Stimulated activated CD8-positive, alpha-beta memory T cell treated with anti-CD3 and anti-CD28 coated beads, Interleukin-7, amount 100 ng/mL, for 24 hours (primary cell): ENCODE measurements around the gene ZC3H7A.

Experiments
- DNase-seq: peaks from one replicate; pipeline ENCODE4 v3.0.0-alpha.2; 2020; ENCODE audit warnings: low read depth

ZC3H7A gene

GRCh38 chr16:11735787-11736186 is 61.3 kb downstream of the ZC3H7A start:
- no peak for DNase-seq

GRCh38 chr16:11734653-11735043 is 62.4 kb downstream of the ZC3H7A start:
- DNase-seq, result no peak

GRCh38 chr16:11734025-11734652 is 62.9 kb downstream of the ZC3H7A start:
- no peak for DNase-seq

GRCh38 chr16:11731222-11731621 is 65.8 kb downstream of the ZC3H7A start:
- DNase-seq, result no peak

DNA sequence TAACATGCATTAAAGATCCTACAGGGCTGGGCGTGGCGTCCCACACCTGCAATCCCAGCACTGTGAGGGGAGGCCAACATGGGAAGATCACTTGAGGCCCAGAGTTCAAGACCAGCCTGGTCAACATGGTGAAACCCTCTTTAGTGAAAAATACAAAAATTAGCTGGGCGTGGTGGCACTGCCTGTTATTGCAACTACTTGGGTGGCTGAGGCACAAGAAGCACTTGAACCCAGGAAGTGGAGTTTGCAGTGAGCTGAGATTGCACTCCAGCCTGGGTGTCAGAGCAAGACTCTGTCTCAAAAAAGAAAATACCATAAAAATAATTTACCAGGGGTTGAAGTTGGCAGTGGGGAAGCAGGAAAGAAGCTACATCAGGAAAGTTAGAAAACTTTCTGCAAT is 67.3 kb downstream of the ZC3H7A start:
- DNase-seq, result no peak

- no peak for DNase-seq
Measured at GRCh38 chr16:11727796-11728543, 69.1 kb downstream of the ZC3H7A start.

DNA sequence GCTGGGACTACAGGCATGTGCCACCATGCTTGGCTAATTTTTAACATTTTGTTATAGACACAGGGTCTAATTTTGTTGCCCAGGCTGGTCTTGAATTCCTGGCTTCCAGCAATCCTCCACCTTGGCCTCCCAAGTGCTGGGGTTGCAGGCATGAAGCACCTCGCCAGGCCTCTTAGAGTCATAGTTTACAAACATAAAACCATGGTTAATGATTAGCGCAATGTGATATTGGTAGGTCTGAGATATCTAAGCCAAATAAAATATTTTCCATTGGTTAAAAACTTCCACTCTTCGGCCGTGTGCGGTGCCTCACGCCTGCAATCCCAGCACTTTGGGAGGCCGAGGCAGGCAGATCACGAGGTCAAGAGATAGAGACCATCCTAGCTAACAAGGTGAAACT is 71.0 kb downstream of the ZC3H7A start:
- DNase-seq, result no peak

GRCh38 chr16:11725457-11725856 is 71.6 kb downstream of the ZC3H7A start:
- DNase-seq, result no peak

DNA sequence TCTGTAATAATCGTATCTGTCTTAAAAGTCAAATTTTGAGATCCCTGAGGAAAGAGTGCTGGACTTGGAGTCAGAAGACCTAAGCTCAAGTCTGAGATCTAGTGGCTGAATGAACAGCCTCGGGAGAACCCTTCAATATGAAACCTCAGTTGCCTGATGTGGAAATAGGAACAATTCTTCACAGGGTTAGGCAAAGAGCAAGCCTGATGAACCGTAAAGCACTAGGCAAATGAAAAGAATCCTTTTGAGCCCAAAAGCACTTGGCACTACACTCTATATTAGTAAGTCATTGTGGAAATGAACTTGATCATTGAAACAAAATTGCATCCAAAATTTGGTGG is 74.6 kb downstream of the ZC3H7A start:
- DNase-seq, result no peak

DNA sequence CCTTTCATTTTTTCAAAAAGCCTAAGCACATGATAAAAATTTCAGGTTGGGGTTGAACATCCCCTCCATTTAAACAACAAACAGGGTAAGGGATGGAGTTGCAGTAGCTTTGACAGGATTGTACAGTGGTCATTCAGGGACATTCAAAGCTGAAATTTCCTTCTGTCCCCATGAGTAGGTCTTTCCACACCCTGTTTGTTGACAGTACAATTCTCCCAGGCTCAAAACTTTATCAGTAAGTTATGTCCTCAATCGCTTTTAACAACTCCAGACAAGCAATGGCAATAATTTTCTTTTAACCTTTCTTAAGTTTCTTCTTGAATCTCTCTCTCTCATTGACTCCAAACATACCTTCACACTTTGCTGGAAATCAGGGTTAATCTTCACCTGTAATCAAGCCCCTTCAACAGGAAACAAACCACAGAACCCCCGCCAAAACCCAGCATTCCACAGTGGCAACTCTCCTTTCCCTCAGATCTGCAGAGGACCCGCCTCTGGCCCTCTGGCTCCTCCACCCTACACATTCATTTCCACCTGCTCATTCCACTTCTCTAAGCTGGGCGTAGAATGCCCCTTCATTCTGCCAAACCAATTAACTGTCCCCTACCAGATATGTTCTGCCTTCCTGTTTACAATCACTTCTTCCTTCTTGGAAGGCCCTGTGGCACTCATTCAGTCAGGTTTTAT is 75.1 kb downstream of the ZC3H7A start:
- no peak for DNase-seq

GRCh38 chr16:11719762-11720161 is 77.3 kb downstream of the ZC3H7A start:
- no peak for DNase-seq

- DNase-seq, result no peak
Measured at GRCh38 chr16:11719171-11719570, 77.9 kb downstream of the ZC3H7A start.

- DNase-seq, result no peak
Measured at GRCh38 chr16:11717811-11718210, 79.2 kb downstream of the ZC3H7A start.

- no peak for DNase-seq
Measured at GRCh38 chr16:11716336-11716735, 80.7 kb downstream of the ZC3H7A start.

DNA sequence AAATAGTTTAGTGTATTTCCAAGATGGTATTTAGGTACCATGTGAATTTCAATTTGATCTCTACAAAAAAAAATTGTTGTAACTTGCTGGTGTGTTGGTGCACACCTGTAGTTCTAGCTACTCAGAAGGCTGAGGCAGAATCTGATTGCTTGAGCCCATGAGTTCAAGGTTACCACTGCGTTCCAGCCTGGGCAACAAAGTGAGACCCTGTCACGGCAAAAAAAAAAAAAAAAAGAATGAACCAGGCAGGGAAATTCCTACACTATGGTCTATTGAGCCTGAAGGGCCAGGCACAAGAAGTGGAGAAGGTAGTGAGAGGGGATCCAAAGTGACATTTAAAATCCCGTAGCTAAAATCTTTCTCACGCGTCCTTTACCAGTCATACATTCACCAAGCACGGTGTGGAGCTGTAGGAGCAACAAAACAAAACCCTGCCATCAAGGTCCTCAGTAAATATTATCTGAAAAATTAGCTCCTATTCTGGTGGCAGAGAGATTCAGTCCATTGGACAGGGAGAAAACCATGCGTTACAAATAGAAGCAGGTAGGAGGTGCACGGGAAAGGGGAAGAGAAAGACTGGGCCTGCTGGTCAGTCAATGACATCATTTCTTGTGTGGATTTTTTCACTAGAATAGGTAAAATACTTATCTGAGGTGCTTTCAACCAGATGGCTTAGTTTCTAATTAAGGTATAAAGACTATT is 81.7 kb downstream of the ZC3H7A start:
- DNase-seq, result no peak

- DNase-seq, result no peak
Measured at GRCh38 chr16:11712122-11712521, 84.9 kb downstream of the ZC3H7A start.

DNA sequence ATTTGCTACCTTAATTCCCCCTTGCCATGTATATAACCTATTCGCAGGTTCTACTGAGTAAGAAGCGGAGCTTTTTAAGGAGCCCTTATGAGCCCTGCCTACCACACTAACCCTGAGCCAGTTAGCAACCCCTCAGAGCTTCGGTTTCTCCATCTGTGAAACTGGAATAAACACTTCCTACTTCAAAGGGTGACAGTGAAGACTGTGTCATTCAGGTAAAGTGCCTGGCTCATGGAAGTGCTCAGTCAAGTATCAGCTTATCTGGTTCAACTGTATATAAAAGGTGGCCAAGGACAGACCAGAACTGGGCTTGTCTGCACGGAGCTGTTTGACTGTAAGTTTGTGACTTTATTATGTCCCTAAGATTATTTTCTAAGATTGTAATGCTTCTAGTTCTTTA is 85.4 kb downstream of the ZC3H7A start:
- DNase-seq, result no peak

- no peak for DNase-seq
Measured at GRCh38 chr16:11708421-11708820, 88.6 kb downstream of the ZC3H7A start.

DNA sequence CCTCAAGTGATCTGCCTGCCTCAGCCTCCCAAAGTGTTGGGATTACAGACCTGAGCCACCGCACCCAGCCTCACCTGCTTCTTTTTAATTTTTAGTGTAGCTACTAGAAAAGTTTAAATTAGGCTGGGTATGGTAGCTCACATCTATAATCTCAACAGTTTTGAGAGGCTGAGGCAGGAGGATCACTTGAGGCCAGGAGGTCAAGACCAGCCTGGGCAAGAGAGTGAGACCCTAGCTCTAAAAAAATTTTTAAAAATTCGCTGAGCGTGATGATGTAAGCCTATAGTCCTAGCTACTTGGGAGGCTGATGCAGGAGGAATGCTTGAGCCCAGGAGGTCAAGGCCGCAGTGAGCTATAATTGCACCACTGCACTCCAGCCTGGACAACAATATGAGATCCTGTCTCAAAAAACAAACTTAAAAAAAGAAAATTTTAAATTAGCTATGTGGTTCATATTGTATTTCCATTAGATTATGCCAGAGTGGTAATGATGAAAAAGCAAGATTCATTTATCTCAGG is 89.3 kb downstream of the ZC3H7A start:
- DNase-seq, result no peak

- no peak for DNase-seq
Measured at GRCh38 chr16:11706180-11706742, 90.8 kb downstream of the ZC3H7A start.

GRCh38 chr16:11705311-11706025 is 91.6 kb downstream of the ZC3H7A start:
- DNase-seq, result no peak
